Measurements from ENCODE around the gene TMEM198. TPM values are rescaled to one million over a fixed set of nuclear protein-coding genes. Genes with fewer than 3 reads are reported as not detected.

The TMEM198 gene
- total RNA-seq, 1 experiment from 2014 or later = 1.1 TPM

GRCh38 chr2:219532378-219532649 lies 11.5 kb upstream of the TMEM198 start:
- no TSS peak for BruUV-seq (replicated peaks)
- Histone ChIP-seq H3K9me2 (replicated peaks; ENCODE audit: low read length) (no peaks in the 10 kb centered on the region), H3K27ac (ENCODE audit: low read length) (no peak overlapping the region), H3K4me1 (ENCODE audit: insufficient read depth, low read length) (no peaks in the 10 kb centered on the region), H3K27me3 (ENCODE audit: low read length) (peaks cover 10% of the 10 kb centered on the region), H3K4me2 (ENCODE audit: low read length) (no peak overlapping the region), H3K36me3 (ENCODE audit: low read depth, low read length) (no peaks in the 10 kb centered on the region), H3K9me3 (ENCODE audit: low read length) (no peaks in the 10 kb centered on the region), H3K9ac (ENCODE audit: low read length) (no peak overlapping the region), H2AFZ (ENCODE audit: low read length) (no peak overlapping the region), H3K4me3 (ENCODE audit: low read length) (no peak overlapping the region), H3F3A (ENCODE audit: low read length, unreplicated experiment) (no peaks in the 10 kb centered on the region), H4K20me1 (ENCODE audit: low read length) (no peaks in the 10 kb centered on the region), H3K79me2 (ENCODE audit: low read length) (no peaks in the 10 kb centered on the region)
- intact Hi-C loops (cut with micrococcal nuclease) = no loop called here
- ChIA-PET CTCF (no interaction called here), POLR2A (ENCODE audit: unreplicated experiment) (no interaction called here)
- DNase-seq = no peak
- ATAC-seq = no peak
- TF ChIP-seq CTCF (conservative IDR thresholded peaks at IDR 0.05; ENCODE audit: low read depth, low read length) (no peak), EZH2 (IDR thresholded peaks at IDR 0.05; ENCODE audit: low read length, unreplicated experiment) (no peak), EZH2phosphoT487 (IDR thresholded peaks at IDR 0.05; ENCODE audit: borderline replicate concordance, low read length) (no peak)

GRCh38 chr2:219533930-219534661 lies 9.7 kb upstream of the TMEM198 start:
- peaks cover 1% of the 10 kb centered on the region for H3K27me3 ChIP-seq (ENCODE audit: low read length)
- H3K4me2 ChIP-seq (ENCODE audit: low read length) = no peak overlapping the region
- no peak overlapping the region for H3K4me3 ChIP-seq (ENCODE audit: low read length)
- H3K36me3 ChIP-seq (ENCODE audit: low read depth, low read length) = peaks cover 1% of the 10 kb centered on the region; the same call in 1 of the 2 replicates
- ATAC-seq = no peak
- TF ChIP-seq CTCF (conservative IDR thresholded peaks at IDR 0.05; ENCODE audit: low read depth, low read length) (no peak), EZH2phosphoT487 (IDR thresholded peaks at IDR 0.05; ENCODE audit: borderline replicate concordance, low read length) (no peak), EZH2 (IDR thresholded peaks at IDR 0.05; ENCODE audit: low read length, unreplicated experiment) (no peak)
- no peak for DNase-seq
- ChIA-PET CTCF (no interaction called here), POLR2A (ENCODE audit: unreplicated experiment) (no interaction called here)
- no peaks in the 10 kb centered on the region for H3K79me2 ChIP-seq (ENCODE audit: low read length)
- BruUV-seq (replicated peaks) = no TSS peak
- no peak overlapping the region for H2AFZ ChIP-seq (ENCODE audit: low read length)
- H3F3A ChIP-seq (ENCODE audit: low read length, unreplicated experiment) = no peaks in the 10 kb centered on the region
- H3K27ac ChIP-seq (ENCODE audit: low read length) = no peak overlapping the region
- no peak overlapping the region for H3K9ac ChIP-seq (ENCODE audit: low read length)
- intact Hi-C loops (cut with micrococcal nuclease) = no loop called here
- H3K9me2 ChIP-seq (replicated peaks; ENCODE audit: low read length) = no peaks in the 10 kb centered on the region
- no peaks in the 10 kb centered on the region for H4K20me1 ChIP-seq (ENCODE audit: low read length)
- H3K4me1 ChIP-seq (ENCODE audit: insufficient read depth, low read length) = no peaks in the 10 kb centered on the region
- H3K9me3 ChIP-seq (ENCODE audit: low read length) = no peaks in the 10 kb centered on the region

GRCh38 chr2:219536425-219536824 lies 7.4 kb upstream of the TMEM198 start:
- H3K4me1 ChIP-seq (ENCODE audit: insufficient read depth, low read length) = no peaks in the 10 kb centered on the region
- H3K27me3 ChIP-seq (ENCODE audit: low read length) = no peaks in the 10 kb centered on the region
- H2AFZ ChIP-seq (ENCODE audit: low read length) = no peak overlapping the region
- intact Hi-C loops (cut with micrococcal nuclease) = no loop called here
- CTCF ChIA-PET = no interaction called here
- no peaks in the 10 kb centered on the region for H4K20me1 ChIP-seq (ENCODE audit: low read length)
- no peaks in the 10 kb centered on the region for H3K9me3 ChIP-seq (ENCODE audit: low read length)
- ATAC-seq = no peak
- no TSS peak for BruUV-seq (replicated peaks)
- H3K27ac ChIP-seq (ENCODE audit: low read length) = no peak overlapping the region
- no peaks in the 10 kb centered on the region for H3K9me2 ChIP-seq (replicated peaks; ENCODE audit: low read length)
- no peak overlapping the region for H3K9ac ChIP-seq (ENCODE audit: low read length)
- POLR2A ChIA-PET (ENCODE audit: unreplicated experiment) = no interaction called here
- no peaks in the 10 kb centered on the region for H3K79me2 ChIP-seq (ENCODE audit: low read length)
- no peak overlapping the region for H3K4me2 ChIP-seq (ENCODE audit: low read length)
- H3F3A ChIP-seq (ENCODE audit: low read length, unreplicated experiment) = no peaks in the 10 kb centered on the region
- H3K4me3 ChIP-seq (ENCODE audit: low read length) = no peak overlapping the region
- no peak for DNase-seq
- peaks cover 13% of the 10 kb centered on the region; the same call in 1 of the 2 replicates for H3K36me3 ChIP-seq (ENCODE audit: low read depth, low read length)
- TF ChIP-seq CTCF (conservative IDR thresholded peaks at IDR 0.05; ENCODE audit: low read depth, low read length) (no peak), EZH2 (IDR thresholded peaks at IDR 0.05; ENCODE audit: low read length, unreplicated experiment) (no peak), EZH2phosphoT487 (IDR thresholded peaks at IDR 0.05; ENCODE audit: borderline replicate concordance, low read length) (no peak)

Data from PC-3 (cell line).